Renal cortical epithelial cell (primary cell): Measurements from ENCODE around the gene TUBB6. TPM values are rescaled to one million over a fixed set of nuclear protein-coding genes. Genes with fewer than 3 reads are reported as not detected.

ENCODE experiments used
- DNase-seq: peaks from one replicate; pipeline ENCODE4 v3.0.0-alpha.2; 2011; ENCODE audit warnings: low read depth
- total RNA-seq: library from RNA; depleted of rRNA; stranded (reverse); fragments of >200 nt; gene quantifications from 2 replicates; pipeline ENCODE4 v1.2.3, GENCODE V29; 2014

Gene TUBB6
- total RNA-seq, 1 donor from 2014 or later, result 224 TPM

DNA sequence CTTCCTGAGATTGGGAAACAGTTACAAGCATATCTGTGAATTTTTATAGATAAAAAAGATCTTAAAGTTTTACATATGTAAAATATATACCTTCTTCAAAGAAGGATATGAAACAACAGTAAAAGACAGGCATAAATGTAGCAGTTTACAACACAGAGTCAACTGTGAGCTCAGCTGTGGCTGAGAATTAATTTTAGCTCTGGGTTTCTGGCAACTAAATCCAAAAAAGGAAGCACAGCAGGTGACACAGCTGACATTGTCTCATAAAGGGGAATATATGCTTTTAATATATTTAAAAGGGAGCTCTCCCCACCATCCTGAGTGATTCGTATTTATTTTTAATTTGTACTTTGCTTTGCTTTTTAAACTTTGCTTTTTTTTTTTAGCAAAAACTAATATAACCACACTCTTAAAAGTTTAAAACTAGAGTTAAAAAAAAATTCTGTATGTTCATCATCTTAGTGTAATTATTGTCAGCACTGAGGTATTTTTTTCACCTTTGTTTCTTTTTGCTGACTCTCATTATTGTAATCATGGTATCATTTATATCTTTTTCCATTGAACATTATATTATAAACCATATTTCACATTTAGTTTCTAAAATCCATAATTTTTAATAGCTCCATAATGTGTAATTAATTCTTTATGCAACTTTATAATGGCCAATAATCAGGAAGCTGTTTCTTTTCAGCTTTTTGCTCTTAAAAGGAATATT lies 6.7 kb downstream of the TUBB6 start:
- DNase-seq, result no peak

GRCh38 chr18:12315490-12315889 lies 7.4 kb downstream of the TUBB6 start:
- DNase-seq, result no peak

GRCh38 chr18:12315911-12316310 lies 7.9 kb downstream of the TUBB6 start:
- no peak for DNase-seq

GRCh38 chr18:12317664-12318333 lies 9.8 kb downstream of the TUBB6 start:
- DNase-seq, result no peak

GRCh38 chr18:12318334-12318697 lies 10.3 kb downstream of the TUBB6 start:
- no peak for DNase-seq

- no peak for DNase-seq
Measured at GRCh38 chr18:12318857-12319256, 10.8 kb downstream of the TUBB6 start.

DNA sequence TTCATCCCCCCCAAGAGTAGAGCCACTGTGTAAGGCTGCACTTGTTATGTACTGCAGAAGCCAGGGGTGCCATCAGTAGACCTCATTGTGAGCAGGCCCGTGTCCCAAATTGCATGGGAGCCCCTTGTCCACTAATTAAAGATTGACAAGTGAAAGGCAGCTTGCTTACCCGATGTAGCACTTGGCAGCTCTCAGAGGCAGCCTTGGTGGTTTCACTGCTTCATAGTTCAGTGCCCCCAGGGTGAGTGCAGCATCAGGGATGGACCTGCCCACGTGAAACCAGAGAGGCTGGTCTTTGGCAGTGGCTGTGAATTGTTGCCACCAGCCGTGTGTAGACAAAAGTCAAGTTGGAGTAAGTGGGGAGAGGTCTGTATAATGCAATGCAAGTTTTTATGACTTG lies 13.3 kb downstream of the TUBB6 start:
- peak; percentile 79 for DNase-seq

DNA sequence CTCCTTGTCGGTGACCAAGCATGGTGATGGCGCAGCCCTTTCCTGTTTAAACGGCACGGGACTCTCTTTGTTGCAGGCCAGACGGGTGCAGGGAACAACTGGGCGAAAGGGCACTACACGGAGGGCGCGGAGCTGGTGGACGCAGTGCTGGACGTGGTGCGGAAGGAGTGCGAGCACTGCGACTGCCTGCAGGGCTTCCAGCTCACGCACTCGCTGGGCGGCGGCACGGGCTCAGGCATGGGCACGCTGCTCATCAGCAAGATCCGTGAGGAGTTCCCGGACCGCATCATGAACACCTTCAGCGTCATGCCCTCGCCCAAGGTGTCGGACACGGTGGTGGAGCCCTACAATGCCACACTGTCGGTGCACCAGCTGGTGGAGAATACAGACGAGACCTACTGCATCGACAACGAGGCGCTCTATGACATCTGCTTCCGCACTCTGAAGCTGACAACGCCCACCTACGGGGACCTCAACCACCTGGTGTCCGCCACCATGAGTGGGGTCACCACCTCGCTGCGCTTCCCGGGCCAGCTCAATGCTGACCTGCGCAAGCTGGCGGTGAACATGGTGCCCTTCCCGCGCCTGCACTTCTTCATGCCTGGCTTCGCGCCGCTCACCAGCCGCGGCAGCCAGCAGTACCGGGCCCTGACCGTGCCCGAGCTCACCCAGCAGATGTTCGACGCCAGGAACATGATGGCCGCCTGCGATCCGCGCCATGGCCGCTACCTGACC lies 17.1 kb downstream of the TUBB6 start:
- DNase-seq, result no peak

GRCh38 chr18:12325726-12326245 lies 17.7 kb downstream of the TUBB6 start:
- DNase-seq, result no peak

- DNase-seq, result no peak
Measured at GRCh38 chr18:12326711-12327460, 18.8 kb downstream of the TUBB6 start.

GRCh38 chr18:12327510-12328178 lies 19.6 kb downstream of the TUBB6 start:
- peak; percentile 43 for DNase-seq

DNA sequence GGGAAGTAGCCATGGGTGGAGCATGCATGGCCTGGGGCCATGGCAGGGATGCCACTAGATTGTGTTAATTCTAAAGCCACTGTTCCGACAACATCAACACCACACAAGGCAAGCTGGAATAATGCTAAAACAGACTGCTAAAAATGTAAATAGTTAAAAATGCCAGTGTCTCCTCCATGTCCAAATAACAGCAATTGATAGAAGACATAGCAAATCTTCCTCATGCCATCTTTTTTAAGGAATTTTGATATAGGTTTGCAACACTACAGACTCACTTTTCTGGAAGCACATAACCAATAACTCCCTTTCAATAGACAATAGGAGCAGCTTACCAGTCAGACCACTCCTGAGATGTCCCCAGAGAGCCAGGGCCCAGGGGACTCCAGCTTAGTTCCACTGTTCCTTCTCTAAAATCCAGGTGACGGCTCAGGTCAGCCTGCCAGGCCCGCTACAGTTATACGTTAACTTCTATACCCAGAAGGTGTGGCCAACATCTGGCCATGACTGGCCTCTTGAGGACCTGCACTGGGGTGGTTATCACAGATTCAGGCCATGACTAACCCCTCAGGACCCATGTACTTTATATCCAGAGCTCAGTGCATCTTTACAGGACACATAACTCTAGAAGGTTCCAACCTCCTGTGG lies 20.3 kb downstream of the TUBB6 start:
- DNase-seq, result no peak

DNA sequence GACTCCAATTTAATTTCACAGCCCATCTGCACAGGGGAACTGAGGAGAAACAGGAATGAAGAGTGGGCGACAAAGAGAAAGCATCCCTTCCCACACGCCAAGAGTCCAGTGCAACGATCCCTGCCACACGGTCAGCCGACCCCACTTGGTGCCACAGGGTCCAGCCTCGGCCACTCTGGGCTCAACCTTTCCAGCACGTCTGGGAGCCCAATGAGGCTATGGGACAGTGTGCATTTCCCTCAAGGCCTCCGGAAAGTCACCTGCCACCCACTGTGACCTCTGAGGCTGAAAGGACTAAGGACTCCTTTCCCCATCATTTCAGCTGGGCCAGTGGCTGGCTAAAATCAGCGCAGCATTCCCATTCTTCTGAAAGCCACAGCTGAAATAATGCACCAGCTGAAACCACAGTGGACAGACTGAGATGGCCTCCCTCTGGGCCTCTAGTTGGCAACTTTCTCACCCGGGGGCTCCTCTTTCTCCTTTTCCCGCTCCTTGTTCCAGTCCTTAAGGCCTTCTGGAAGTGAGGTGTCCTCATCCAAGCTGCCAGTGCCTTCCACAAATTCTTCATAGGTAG lies 21.2 kb downstream of the TUBB6 start:
- DNase-seq, result no peak

GRCh38 chr18:12330766-12331165 lies 22.7 kb downstream of the TUBB6 start:
- DNase-seq, result no peak

GRCh38 chr18:12333506-12334290 lies 25.7 kb downstream of the TUBB6 start:
- no peak for DNase-seq

DNA sequence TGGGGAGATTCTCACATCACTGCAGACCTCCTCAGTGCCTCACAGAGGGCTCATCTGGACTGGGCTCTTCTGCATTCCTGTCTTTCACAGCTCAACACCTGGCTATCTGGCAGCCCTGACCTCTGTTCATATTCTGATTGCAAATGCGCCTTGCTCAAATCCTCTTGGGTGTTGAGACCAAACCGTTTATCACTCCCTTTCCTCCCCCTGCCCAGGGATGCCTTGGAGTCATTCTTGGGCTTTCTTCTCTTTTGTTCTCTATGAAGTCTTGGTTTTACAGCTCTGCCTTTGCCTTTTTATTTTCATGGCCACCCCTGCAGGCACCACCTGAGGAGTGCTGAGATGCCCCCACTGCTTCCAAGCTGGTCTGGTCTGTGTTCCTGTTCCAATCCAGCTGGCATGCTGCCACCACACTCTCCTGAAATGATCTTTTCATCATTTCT lies 26.3 kb downstream of the TUBB6 start:
- DNase-seq, result no peak

DNA sequence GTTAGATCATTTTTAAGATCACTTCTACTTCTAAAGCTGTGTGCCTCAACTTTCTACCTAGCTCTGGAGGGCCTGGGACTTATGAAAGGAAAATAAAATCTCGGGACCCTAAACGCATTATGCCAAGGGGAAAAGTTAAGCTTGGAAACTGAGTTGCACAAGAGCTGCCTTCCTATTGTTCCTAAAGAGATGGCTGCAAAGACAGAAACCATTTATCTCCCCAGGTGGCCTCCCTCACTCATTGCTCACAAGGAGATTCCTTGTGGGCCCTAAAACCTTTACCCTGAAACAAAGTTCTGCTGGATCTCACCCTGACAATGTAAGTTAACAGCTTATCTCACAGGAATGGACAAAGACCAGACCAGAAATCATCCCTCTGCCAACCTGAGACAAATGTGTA lies 26.8 kb downstream of the TUBB6 start:
- DNase-seq, result no peak

DNA sequence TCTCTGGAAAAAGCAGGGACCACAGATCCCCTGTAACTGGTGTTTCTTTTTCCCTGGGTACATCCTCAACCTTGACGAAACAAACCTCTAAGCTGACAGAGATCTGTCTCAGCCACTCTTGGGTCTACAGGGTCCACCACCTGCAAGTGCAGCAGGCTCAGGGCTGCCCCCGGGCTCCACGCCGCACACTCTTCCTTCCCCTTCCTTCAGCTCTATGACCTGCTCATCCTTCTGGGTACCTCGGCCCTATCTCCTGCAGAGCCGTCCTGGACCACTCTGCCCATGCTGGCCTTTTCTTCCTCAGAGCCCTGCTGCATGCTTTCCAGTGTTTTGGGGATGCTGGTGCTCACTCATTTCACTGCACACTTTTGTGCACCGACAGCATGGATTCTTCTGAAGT lies 27.5 kb downstream of the TUBB6 start:
- no peak for DNase-seq

DNA sequence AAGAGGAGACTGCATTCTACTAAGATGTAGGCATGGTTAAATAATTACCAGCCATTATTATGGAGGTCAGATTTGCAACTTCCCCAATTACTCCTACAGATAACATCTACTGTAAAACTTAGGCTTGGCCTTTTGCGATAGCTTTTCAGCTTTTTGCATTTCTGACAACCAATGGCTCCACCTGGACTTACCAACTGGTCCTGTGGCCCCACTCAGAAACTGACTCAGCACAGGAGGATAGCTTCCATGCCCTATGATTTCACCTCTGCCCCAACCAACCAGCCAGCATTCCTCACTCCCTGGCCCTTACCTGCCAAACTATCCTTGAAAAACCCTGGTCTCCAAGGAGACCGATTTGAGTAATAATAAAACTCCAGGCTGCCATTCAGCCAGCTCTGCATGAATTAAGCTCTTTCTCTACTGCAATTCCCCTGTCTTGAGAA lies 28.2 kb downstream of the TUBB6 start:
- peak; percentile 76 for DNase-seq

DNA sequence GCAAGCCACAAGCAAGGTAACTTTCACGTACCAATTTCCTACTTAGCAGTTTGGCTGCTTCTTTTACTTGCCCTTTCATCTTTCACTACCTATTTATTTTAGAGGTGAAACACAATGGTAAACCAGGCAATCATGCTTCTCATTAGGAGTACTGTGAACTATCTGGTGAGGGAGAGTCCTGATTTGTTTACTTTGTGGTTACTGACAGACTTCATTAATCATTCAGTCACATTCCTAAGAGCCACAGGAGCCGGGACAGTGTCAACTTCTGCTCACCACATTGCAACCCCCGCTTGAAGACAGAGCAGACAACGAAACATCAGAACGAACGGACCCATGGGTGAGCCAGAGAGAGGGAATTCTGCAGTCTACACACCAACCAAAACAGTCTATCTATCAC lies 28.8 kb downstream of the TUBB6 start:
- peak; percentile 95 for DNase-seq
